ENCODE measurements around the gene CFAP73.
"Not testable (repeated sequence)": the region's sequence is repeated elsewhere in the genome, so short reads cannot be mapped to it uniquely, and the experiment has no call there.

The CFAP73 gene

GRCh38 chr12:113191227-113191626, 41.7 kb downstream of the CFAP73 start:
- no peak for DNase-seq (ENCODE audit: low spot score)

GRCh38 chr12:113194971-113195391, 45.5 kb downstream of the CFAP73 start:
- DNase-seq (ENCODE audit: low spot score) = no peak

- no peak for DNase-seq (ENCODE audit: low spot score)
Observed at GRCh38 chr12:113195598-113195997, 46.1 kb downstream of the CFAP73 start.

- no peak for DNase-seq (ENCODE audit: low spot score)
Observed at GRCh38 chr12:113196582-113196981, 47.1 kb downstream of the CFAP73 start.

GRCh38 chr12:113196990-113197389, 47.5 kb downstream of the CFAP73 start:
- DNase-seq (ENCODE audit: low spot score) = no peak

GRCh38 chr12:113197518-113198077, 48.1 kb downstream of the CFAP73 start:
- no peak for DNase-seq (ENCODE audit: low spot score)

GRCh38 chr12:113198296-113198695, 48.8 kb downstream of the CFAP73 start:
- no peak for DNase-seq (ENCODE audit: low spot score)

GRCh38 chr12:113200021-113200797, 50.7 kb downstream of the CFAP73 start:
- DNase-seq (ENCODE audit: low spot score) = no peak

GRCh38 chr12:113201187-113202177, 52.0 kb downstream of the CFAP73 start:
- no peak for DNase-seq (ENCODE audit: low spot score)

GRCh38 chr12:113202300-113203075, 53.0 kb downstream of the CFAP73 start:
- DNase-seq (ENCODE audit: low spot score) = no peak

GRCh38 chr12:113203852-113204760, 54.6 kb downstream of the CFAP73 start:
- DNase-seq (ENCODE audit: low spot score) = no peak

GRCh38 chr12:113204804-113205203, 55.3 kb downstream of the CFAP73 start:
- no peak for DNase-seq (ENCODE audit: low spot score)

- not testable (repeated sequence) for DNase-seq (ENCODE audit: low spot score)
Observed at GRCh38 chr12:113206802-113207201, 57.3 kb downstream of the CFAP73 start.

- DNase-seq (ENCODE audit: low spot score) = no peak
Observed at GRCh38 chr12:113207613-113208040, 58.1 kb downstream of the CFAP73 start.

GRCh38 chr12:113208041-113208934, 58.8 kb downstream of the CFAP73 start:
- DNase-seq (ENCODE audit: low spot score) = no peak
